ENCODE measurements around the gene C1QTNF12.

Gene C1QTNF12

DNA sequence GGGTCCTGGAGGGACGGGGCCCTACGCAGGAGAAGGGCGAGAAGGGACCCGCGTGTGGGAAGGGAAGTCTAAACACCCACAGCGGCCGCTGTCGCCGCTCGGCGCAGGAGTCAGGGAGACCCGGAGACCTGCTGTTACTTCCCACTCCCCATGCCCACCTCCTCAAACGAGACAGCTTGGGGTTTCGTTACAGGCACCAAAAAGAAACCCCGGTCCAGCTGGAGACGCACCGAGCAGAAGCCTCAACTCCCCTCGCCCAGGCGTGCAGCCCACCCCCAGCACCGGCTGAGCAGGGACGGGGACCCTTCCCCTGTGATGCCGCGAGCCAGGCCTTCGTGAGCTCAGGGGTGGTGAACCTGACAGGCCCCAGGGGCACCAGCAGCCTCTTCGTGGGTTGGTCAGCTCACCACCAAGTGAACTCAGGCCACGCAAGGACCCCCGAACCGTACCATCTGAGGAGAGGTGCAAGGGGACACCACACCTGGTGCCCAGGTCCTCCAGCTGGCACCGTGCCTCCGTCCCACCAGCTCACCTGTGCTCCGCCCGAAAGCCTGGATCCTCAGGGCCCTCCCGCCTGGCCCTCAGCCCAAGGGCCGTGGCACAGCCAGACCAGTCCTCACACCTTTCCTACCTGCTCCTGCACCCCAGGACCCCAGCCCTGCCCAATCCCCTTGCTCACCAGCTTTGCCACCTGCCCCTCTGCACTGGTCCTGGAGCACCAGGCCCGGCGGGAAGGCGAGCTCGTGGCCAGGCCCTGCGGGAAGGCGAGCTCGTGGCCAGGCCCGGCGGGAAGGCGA is 19.8 kb downstream of the C1QTNF12 start:
- no peak for DNase-seq

DNA sequence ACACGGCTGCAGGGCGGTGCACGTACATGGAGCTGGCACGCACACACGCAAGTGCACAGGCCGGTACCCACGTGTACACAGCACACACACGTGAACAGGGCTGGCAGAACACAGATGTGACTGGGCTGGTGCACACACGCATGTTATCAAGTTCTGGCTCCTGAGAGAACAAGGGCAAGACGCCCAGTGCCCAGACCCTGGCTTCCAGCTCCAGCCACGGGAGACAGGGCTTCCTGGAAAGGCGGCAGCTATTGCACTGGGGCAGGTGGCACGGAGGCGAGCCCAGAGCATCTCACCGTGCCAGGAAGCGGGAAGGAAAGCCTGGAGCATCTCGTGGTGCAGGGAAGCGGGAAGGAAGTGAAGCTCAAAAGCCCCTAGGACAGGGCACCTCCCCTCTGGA is 20.6 kb downstream of the C1QTNF12 start:
- no peak for DNase-seq

DNA sequence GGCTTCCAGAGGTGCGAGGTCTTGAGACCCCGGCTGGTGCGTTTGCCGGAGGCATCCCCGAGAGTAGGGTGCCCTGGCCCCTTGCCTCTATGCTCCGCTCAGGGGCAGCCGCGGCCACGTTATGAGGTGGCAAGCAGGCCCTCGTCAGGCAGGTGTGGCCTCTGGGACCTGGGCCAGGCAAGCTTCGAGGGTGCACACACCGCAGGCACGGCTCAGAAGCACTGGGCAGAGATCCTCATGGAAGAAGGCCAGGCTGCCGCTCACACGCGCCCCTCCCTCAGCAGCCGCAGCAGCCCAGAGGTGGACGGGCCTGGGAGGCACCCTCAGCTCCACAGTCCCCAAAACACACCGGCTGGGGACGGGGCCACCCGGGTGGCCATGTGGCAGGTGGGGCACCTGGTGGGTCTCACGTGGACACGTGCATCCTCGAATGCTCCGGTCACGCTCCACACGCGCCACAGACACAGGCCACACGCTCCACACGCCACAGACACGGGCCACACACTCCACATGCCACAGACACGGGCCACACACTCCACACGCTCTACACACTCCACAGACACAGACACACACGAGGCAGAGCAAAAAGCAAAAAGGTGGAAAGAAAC is 21.2 kb downstream of the C1QTNF12 start:
- no peak for DNase-seq

DNA sequence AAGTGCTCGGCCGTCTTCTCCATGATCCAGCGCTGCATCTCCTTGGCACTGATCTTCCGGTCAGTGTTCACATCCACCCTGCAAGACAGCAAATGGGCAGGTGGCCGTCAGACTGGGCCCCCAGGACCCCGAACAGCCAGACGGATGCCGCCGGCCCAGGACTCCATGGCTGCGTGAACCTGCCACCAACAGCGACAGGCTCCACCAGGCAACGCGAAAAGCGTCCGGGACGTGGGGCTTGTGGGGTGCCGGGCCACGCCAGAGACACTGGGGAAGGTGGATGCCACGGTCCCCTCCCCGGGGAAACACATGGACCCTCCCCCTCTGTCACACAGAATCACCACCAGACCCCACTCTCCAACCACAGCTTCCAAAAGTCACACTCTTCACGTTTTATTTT is 22.6 kb downstream of the C1QTNF12 start:
- DNase-seq: no peak

DNA sequence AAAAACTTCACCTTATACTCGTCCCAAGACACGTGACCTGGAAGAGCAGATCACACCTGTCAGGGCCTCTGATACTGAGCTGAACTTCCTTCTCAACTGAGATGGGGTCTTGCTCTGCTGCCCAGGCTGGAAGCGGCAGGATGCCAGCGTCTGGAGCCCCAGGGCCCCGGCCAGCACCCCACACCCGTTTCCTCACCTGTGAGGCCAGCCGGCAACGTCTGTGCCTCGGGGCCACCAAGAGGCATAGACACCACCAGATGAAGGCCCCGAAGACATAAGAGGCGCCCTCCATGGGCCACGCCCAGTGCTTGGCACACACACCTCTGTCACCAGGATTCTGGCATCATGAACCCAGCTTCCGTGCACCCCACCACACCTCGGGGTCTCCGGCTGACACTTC is 23.2 kb downstream of the C1QTNF12 start:
- DNase-seq: no peak

DNA sequence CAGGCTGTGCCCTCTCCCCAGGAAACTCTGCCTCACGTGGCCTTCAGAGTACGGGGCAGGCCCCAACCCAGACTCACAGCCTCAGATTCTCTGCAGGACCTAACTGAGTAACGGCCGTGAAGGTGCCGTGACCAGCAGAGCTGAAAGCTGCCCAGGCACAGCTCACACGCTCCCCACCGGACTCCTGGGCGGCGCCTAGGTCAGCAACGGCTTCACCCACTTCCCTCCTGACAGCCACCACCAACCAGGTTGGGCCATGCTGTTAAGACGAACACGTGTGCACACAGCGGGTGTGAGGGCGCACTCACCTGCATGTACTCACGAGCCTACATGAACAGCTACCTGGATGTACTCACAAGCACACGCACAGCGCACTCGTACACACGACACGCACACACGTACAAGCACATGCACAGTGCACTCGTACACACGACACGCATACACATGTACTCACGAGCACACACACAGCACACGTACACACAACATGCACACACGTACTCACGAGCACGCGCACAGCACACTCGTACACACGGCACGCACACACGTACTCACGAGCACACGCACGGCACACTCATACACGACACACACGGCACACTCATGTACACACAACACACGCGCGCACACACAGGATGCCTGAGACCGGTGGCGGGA is 23.8 kb downstream of the C1QTNF12 start:
- no peak for DNase-seq

DNA sequence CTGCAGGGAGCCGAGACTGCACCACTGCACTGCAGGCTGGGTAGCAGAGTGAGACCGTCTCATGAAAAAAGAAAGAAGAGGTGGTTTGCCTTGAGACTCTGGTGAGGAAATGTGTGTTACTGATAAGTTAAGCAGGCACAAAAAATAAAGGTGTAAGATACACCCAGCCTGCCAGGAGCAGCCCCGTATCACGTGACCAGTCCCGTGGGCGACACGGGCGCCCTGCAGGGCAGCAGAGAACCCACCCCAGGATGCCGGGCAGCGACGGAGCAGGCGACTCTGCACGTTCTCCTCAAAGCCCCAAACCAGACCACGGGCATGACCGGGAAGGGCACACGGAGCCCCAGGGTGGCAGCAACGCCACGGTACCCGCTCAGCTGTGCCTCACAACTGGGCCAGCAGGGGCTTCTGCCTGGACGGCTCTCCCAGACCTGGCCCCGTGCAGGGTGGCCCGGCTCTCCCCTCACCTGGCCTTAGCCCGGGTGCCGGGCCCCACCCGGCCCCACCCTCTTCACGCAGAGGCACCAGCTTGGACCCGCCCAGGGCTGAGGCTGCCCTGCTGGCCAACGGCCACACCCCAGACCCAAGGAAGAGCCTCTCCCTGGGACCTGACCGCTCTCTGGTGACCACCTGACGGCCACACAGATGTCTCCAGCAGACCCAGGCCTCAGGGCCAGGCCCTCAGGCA is 24.5 kb downstream of the C1QTNF12 start:
- DNase-seq: no peak

DNA sequence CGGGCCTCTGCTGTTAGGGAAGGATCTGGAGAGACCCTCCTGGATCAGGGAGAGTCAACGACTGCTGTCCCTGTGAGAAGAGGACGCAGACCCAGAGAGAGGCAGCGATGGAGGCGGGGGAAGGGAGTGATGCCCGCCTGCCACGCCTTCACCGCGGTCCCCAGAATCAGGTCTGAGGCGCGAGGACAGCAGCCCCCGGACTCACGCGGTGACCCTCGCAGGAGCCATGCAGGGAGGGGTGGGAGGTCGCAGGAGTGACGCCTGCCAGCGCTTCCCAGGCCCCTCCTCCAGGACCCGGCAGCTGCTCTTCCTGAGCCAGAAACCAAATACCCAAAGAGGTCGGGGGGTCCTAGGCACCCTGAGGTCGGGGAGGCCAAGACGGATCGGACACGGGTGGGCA is 26.3 kb downstream of the C1QTNF12 start:
- no peak for DNase-seq

DNA sequence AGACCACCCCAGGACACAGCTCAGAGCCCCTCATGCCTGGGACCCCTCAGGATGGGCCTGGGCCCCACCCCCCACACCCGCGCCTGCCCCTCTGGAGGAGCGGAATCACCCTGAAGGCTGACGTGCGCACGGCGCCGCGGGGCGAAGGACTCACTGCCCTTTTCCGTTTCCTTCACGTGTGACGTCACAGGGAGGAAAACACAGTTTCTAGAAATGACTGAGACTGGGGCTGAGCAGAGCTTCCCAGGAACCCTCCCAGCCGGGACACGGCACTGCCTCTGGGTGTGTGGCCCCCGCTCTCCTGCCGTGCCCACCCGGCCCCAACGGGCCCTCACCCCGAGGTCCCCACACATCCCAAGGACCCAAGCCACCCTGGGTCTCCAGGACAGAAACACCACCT is 27.2 kb downstream of the C1QTNF12 start:
- no peak for DNase-seq

DNA sequence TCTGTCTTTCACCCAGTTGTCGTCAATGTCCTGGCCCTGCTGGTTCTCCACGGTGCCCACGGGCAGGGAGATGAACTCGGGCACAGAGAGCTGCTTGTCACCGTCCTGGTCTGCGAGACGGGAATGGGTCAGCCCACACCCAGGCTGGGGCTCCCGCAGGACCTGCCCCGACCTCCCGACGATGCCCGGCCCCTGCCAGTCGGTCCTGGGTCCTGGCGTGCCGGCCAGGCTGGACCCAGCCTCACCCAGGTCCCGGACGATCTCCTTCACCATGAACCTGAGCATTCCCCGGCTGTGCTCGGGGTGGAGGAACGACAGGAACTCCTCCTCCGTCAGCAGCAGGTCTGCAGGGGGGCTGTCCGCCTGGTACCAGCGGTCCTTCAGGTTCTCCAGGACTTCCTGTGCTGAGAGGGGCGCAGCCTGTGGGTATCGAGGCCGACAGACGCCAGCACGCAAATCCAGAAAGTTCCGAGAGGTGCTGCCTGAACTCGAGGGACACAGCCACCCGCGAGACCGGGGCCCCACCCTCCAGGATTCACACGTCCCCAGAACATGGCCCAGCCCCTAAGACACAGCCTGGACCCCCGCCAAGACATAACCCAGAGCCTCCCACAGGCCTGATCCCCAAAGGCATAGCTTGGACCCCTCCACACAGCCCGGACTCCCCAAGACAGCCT is 27.9 kb downstream of the C1QTNF12 start:
- DNase-seq: no peak

DNA sequence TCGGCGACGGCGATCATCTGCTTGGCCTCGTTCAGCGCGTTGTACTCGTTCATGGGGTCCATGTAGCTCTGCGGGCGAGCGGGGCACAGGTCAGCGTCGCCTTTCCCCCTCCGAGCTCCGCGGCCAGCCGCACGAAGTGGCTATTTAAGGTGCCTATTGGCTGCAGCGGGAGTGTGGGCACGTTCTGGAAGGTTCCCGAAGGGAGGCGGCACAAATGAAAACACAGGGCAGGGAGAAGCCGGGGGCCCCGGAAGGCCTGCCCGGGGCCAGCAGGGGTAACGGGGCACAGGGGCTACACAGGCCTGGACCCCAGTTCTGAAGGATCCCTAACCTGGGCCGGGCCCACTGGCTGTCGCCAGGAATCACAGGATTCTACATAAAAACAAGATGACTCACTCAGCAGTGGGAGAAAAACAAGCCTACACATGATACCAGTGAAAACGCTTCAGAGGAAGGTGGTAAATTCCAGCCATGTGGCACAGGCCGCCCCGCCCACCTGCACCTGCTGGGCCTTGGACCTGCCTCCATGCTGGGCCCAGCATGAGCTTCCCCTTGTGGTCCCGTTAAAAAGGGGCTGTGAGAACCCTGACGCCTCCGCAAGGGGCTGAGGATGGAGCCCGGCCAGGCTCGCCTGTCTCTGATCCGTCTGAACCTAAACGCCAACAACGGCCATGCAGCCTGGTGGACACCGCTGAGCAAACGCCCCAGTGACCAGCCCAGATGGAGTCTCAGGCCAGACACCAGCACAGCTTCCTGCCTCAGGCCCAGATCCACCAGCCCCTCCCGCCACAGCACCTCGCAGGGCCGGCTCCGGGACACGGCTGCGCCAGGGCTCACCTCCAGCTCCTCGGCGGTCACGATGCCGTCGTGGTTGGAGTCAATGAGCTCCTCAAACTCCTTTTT is 28.6 kb downstream of the C1QTNF12 start:
- no peak for DNase-seq

DNA sequence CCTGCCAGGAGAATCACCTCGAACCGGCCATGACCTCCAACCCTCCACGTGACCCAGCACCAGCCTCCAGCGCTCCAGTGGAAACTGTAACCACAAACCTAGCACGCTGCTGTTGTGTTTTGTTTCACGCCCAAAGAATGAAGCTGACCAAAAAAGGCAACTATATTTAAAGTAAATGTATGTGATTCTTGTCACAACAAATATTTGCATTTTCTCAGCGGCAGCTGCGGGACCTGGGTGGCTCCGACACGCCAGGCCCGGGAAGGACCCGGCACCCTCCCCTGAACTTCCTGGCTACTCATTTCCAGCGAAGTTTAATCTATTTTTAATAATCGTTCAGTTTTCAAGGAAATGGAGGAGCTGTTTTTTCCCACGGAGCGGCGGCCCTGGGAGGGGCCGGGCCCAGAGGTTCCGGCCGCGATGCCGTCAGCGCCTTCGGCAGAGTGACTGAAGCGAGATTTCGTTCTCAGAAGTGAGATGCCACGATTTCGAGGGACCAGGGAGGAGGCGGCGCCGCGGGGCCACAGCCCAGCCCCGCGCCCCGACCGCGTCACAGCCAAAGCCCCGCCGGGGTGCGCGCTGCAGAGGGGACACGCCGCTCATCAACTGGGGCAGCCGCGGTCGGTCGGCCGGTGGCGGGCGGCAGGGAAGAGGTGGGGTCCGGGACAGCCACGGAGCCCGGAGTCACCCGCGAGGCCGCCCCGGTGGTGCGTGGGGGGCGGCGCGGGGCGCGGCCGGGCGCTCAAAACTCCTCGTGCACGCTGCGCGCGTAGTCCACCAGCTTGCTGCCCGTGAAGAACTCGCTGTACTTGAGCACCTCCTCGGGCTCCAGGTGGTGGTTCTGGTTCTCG is 29.5 kb downstream of the C1QTNF12 start:
- DNase-seq: no peak

DNA sequence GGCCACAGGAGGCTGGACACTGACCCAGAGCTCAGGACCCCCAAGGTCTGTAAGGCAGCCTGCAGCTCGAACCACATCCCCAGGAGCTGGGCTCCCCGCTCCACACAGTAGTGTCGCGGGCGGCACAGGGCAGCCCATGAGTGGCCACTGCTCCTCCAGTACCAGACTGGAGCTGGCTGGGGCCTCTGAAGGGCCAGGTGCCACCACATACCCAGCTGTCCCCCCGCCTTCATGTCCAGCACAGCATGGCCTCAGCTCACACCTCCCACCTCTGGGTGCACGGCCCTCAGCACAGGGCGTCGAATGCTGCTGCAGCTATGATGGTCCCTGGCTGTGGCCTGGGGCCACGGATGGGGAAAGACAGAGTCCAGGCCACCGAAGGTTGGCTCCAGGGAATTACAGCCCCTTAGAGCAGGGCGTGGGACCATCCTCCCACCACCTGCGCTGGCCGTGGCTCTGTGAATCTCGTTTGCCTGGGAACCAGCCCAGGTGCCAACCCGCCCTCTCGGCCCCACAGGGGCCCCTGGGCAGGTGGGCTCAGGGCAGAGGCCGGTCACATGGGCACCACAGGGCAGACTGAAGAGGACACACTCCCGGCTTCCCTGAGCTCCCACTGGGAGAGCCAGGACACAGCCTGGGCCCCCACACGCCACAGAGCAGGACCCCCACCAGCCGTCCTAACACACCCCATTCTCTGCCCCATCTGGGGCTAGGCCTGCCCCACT is 30.5 kb downstream of the C1QTNF12 start:
- no peak for DNase-seq

DNA sequence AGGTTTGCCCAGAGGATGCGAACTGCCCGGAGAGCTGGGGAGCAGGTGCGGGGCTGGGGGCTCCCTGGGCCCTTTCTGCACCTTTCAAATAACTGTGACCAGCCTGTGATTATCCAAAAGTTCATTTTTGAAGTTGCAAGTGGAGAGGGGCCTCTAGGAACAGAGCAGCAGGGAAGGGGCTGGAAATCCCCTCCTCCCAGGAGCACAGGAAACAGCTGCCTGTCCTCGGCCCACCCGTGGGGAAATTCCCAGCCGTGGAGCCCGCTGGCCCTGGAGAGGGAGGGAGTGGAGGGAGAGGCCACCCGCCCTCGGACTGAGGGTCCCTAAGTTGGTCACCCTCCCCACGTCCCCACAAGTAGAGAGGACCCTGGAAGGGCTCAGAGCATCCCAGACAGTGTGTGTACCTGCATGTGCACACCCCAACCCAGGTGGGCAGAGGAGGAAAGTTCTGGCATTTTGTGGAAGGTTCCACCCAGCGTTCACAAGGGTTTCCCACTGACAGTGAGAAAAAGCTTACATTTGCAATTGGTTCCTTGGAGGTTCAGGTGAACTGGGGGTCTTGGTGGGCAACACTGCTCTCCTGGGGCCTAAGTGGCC is 31.3 kb downstream of the C1QTNF12 start:
- DNase-seq: no peak

DNA sequence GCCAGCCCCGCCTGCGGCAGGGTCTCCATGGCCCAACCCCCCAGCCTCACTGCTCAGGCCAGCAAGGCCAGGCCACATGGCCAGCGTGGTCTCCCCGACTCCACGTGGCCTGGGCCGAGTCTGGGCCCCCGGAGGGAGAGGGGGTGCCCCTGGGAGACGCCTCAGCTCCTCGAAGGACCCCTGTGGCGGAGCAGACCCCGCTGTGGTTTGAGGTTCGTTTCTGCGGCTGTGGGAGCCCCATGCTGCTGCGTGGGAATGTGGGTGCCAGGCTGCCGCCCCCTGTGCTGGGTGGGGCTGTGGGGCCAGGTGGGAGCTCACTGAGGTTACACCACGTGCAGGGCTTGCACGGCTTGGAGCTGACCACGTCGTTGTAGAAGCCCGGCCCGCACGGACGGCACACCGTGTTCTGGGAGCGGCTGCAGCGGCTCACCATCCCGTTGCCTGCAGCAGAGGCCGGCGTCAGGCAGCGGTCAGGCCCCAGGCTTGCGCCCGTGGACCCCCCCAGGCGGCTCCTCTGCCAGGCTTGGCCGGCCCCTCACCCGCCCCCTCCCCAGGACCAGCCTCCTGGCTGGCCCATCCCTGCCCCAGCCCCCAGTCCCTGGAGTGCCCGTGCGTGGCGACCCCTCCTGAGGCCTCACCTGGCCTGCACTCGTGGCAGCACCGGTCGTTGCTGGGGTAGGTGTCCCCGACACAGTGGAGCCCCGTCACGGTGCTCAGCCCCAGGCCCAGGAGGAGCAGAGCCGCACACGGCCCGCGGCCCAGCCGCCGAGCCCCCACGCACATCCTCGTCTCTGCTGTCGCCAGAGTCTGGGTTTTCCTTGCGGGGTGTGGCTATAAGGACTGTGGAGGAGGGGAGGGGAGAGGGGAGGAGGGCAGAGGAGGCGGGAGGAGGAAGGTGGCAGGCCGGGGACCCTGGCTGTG is 32.9 kb downstream of the C1QTNF12 start, which contains the start of gene TNFRSF4:
Gene TNFRSF4 (minus strand): TSS at position 809 of the 921 bp plus-strand sequence. CDS start 26 bp downstream, at position 783.
- no peak for DNase-seq

DNA sequence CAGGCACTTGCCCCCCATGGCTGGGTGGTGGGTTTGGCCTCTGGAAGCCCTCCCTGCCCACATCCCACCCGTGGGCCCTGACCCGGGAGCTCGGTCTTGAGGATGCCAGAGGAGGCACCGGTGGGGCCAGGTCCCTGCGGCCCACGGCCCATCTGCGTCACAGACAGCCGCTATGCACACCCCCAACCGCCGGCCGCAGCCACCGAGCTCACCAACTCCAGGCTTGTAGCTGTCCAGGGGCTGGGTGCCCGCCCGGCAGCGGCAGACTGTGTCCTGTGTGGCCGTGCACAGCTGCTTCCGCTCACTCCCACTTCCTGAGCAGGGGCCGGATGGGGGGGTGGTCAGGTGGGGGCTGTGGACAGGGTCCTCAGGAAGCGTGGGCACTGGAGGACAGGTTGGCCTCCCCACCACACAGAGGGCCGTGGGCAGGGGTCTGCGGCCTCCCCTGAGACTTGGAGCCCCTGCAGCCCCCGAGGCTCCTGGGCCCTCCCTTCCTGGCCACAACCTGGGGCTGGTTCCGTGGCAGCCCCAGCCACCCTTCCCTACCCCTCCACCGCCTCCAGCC is 33.7 kb downstream of the C1QTNF12 start:
- peak; percentile 47 for DNase-seq

DNA sequence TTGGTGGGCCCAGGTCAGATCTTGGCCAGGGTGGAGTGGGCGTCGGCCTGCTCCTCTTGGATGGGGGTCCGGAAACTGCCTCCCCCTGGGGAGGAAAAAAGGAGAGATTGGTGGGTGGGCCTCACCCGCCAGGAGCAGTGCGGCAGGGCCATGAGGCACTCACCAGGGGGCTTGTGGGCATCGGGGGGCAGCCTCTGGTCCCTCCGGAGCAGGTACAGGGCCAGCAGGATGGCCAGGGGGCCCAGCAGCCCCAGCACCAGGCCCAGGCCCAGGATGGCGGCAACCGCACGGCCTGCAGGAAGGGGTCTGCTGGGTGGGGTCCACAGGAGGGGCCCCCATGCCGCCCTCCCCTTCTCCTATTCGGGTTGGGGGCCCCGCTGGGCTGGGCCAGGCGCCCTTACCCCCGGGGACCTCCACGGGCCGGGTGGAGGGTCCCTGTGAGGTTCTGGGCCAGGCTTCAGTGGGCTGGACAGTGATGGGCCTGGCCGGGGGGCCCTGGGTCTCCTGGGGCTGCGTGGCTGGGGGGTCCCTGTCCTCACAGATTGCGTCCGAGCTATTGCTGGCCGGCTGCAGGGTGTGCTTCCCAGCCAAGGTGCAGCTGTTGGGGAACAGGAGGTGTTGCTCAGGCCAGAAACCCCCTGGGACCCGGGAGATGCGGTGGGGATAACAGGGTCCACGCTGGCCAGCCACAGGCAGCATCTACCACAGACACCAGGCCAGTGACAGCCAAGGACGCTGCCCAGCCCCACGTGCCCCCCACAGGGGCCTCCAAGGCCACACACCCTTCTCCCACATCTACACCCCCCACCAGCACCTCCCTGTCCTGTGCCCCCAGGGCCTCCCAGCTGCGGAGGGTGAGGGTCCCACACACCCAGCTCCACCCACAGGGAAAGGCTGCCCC is 34.7 kb downstream of the C1QTNF12 start:
- DNase-seq: no peak

Measured in MV-4-11 (cell line).